HFFc6 (cell line): ENCODE data around the gene CERS6. TPM values are rescaled to one million over a fixed set of nuclear protein-coding genes. Genes with fewer than 3 reads are reported as not detected.

Experiments
- DNase-seq: peaks from one replicate; pipeline ENCODE4 v3.0.0-alpha.2; 2018
- H3K27ac Mint-ChIP-seq: 2 replicates; pipeline ENCODE4 v1.8.0; 2020; ENCODE audit warnings: mild to moderate bottlenecking, mixed read lengths
- H3K27me3 Mint-ChIP-seq: 2 replicates; pipeline ENCODE4 v1.8.0; 2021; ENCODE audit warnings: mild to moderate bottlenecking, moderate library complexity, mixed read lengths; ENCODE audit not compliant: insufficient read depth
- H3K36me3 Mint-ChIP-seq: 2 replicates; pipeline ENCODE4 v1.8.0; 2021; ENCODE audit warnings: low read depth, mixed read lengths
- H3K4me1 Mint-ChIP-seq: 2 replicates; pipeline ENCODE4 v1.8.0; 2020; ENCODE audit warnings: low read depth, mixed read lengths
- H3K4me3 Mint-ChIP-seq: 2 replicates; pipeline ENCODE4 v1.8.0; 2020; ENCODE audit warnings: mild to moderate bottlenecking, moderate library complexity, mixed read lengths
- H3K9me3 Mint-ChIP-seq: 2 replicates; pipeline ENCODE4 v1.8.0; 2020; ENCODE audit warnings: mild to moderate bottlenecking, mixed read lengths
- CTCF ChIP-seq: fragments of 200-600 bp; sonication (generic); IDR thresholded peaks from 2 replicates; pipeline ENCODE4 v1.5.0; 2021; ENCODE audit warnings: antibody characterized with exemption, mild to moderate bottlenecking
- total RNA-seq, 6 experiments: library from RNA; stranded (reverse); fragmentation: NEBNext Ultra II Directional; extraction: Animal tissue kit (Norgen Biotek cat#: 25700); gene quantifications; 2 replicates in 1 of 6; 3 replicates in 5 of 6; pipeline ENCODE4 v1.2.3, GENCODE V29; 2021

Gene CERS6
- total RNA-seq, 6 experiments from 2014 or later: 6.2 to 9.9 (median 7.5) TPM

GRCh38 chr2:168468354-168468753, 12.3 kb downstream of the CERS6 start:
- TF ChIP-seq CTCF: no peak
- H3K27me3 Mint-ChIP-seq: no peaks in the 10 kb centered on the region
- H3K9me3 Mint-ChIP-seq: no peaks in the 10 kb centered on the region
- H3K27ac Mint-ChIP-seq: no peak overlapping the region
- H3K4me3 Mint-ChIP-seq: no peak overlapping the region
- DNase-seq: no peak
- no peaks in the 10 kb centered on the region for H3K36me3 Mint-ChIP-seq
- peaks cover 16% of the 10 kb centered on the region; the same call in 1 of the 2 replicates for H3K4me1 Mint-ChIP-seq

- Mint-ChIP-seq H3K27me3 (no peaks in the 10 kb centered on the region), H3K4me3 (no peak overlapping the region), H3K27ac (no peak overlapping the region), H3K36me3 (no peaks in the 10 kb centered on the region), H3K4me1 (peaks cover 16% of the 10 kb centered on the region; the same call in 1 of the 2 replicates), H3K9me3 (no peaks in the 10 kb centered on the region)
- no peak for DNase-seq
- no peak for TF ChIP-seq CTCF
These were observed 13.4 kb downstream of the CERS6 start for GRCh38 chr2:168469281-168469988.

GRCh38 chr2:168470320-168471162, 14.5 kb downstream of the CERS6 start:
- Mint-ChIP-seq H3K27ac (no peak overlapping the region), H3K4me1 (peaks cover 15% of the 10 kb centered on the region; the same call in 1 of the 2 replicates), H3K27me3 (no peaks in the 10 kb centered on the region), H3K36me3 (no peaks in the 10 kb centered on the region), H3K4me3 (no peak overlapping the region), H3K9me3 (no peaks in the 10 kb centered on the region)
- DNase-seq: no peak
- no peak for TF ChIP-seq CTCF

- Mint-ChIP-seq H3K4me1 (peaks cover 9% of the 10 kb centered on the region; the same call in 1 of the 2 replicates), H3K36me3 (no peaks in the 10 kb centered on the region), H3K27ac (no peak overlapping the region), H3K9me3 (no peaks in the 10 kb centered on the region), H3K4me3 (no peak overlapping the region), H3K27me3 (no peaks in the 10 kb centered on the region)
- TF ChIP-seq CTCF: no peak
- no peak for DNase-seq
These were observed 15.0 kb downstream of the CERS6 start for GRCh38 chr2:168471163-168471475.

GRCh38 chr2:168475636-168476035, 19.6 kb downstream of the CERS6 start:
- DNase-seq: no peak
- peaks cover 3% of the 10 kb centered on the region; the same call in 1 of the 2 replicates for H3K4me1 Mint-ChIP-seq
- no peaks in the 10 kb centered on the region for H3K27me3 Mint-ChIP-seq
- H3K27ac Mint-ChIP-seq: no peak overlapping the region
- no peak for TF ChIP-seq CTCF
- no peaks in the 10 kb centered on the region for H3K9me3 Mint-ChIP-seq
- no peak overlapping the region for H3K4me3 Mint-ChIP-seq
- no peaks in the 10 kb centered on the region for H3K36me3 Mint-ChIP-seq
